IMR-90 (cell line): ENCODE data around the gene NUDT7. TPM values are rescaled to one million over a fixed set of nuclear protein-coding genes. Genes with fewer than 3 reads are reported as not detected.

Experiments
- ATAC-seq: fragments of 200-7000 bp; cut with Tn5 transposase; 2 replicates; pipeline ENCODE4 v1.9.1; 2020; ENCODE audit warnings: low read depth, mild to moderate bottlenecking, moderate library complexity
- BruUV-seq: library from RNA; stranded (reverse); fragments of 400-500 nt; replicated peaks from 2 replicates; lab custom pipeline; 2021; lab: Mats Ljungman, UMichigan
- CTCF ChIA-PET: fragments of 300-600 bp; formaldehyde crosslinking; extraction: SDS; loops from one replicate; lab custom pipeline; 2021; ENCODE audit warnings: antibody characterized with exemption; lab: Yijun Ruan, JAX
- POLR2A ChIA-PET: fragments of 300-600 bp; sonication (Branson Sonifier 250); formaldehyde crosslinking; loops from one replicate; lab custom pipeline; 2022; ENCODE audit warnings: antibody characterized with exemption; ENCODE audit not compliant: unreplicated experiment; lab: Charles Lee
- DNase-seq: peaks from one replicate; pipeline ENCODE4 v3.0.0; 2013
- H2AFZ ChIP-seq: replicated peaks from 2 replicates; pipeline ENCODE3; 2013; ENCODE audit warnings: low read length, mild to moderate bottlenecking; ENCODE audit not compliant: poor library complexity
- H2AK5ac ChIP-seq: 2 replicates; pipeline ENCODE4 v1.6.1; 2013; ENCODE audit warnings: low read depth, low read length, inconsistent platforms
- H2AK9ac ChIP-seq: replicated peaks from 2 replicates; pipeline ENCODE3; 2013; ENCODE audit warnings: mild to moderate bottlenecking, low read depth, low read length, moderate library complexity; ENCODE audit not compliant: poor library complexity
- H2BK120ac ChIP-seq: 2 replicates; pipeline ENCODE4 v1.6.1; 2013; ENCODE audit warnings: low read depth, low read length, inconsistent platforms
- H2BK15ac ChIP-seq: 3 replicates; pipeline ENCODE4 v1.6.1; 2013; ENCODE audit warnings: low read depth, low read length, inconsistent platforms
- H2BK20ac ChIP-seq: 2 replicates; pipeline ENCODE4 v1.6.1; 2013; ENCODE audit warnings: low read depth, mild to moderate bottlenecking, inconsistent platforms, low read length, moderate library complexity
- H2BK5ac ChIP-seq: 2 replicates; pipeline ENCODE4 v1.6.1; 2013; ENCODE audit warnings: mild to moderate bottlenecking, low read depth, low read length, inconsistent platforms; ENCODE audit not compliant: poor library complexity, severe bottlenecking
- H3K14ac ChIP-seq: replicated peaks from 2 replicates; pipeline ENCODE4 v1.6.1; 2013; ENCODE audit warnings: low read depth, low read length, inconsistent platforms
- H3K18ac ChIP-seq: 2 replicates; pipeline ENCODE4 v1.6.1; 2013; ENCODE audit warnings: low read depth, low read length, control low read depth
- H3K23ac ChIP-seq: 2 replicates; pipeline ENCODE4 v1.6.1; 2013; ENCODE audit warnings: low read depth, low read length, inconsistent platforms
- H3K27ac ChIP-seq: 2 replicates; pipeline ENCODE4 v1.5.1; 2013; ENCODE audit warnings: mild to moderate bottlenecking, control low read depth, low read length; ENCODE audit not compliant: insufficient read depth
- H3K27me3 ChIP-seq: 2 replicates; pipeline ENCODE4 v1.6.1; 2013; ENCODE audit warnings: low read length; ENCODE audit not compliant: control insufficient read depth, insufficient read depth
- H3K36me3 ChIP-seq: 2 replicates; pipeline ENCODE4 v1.6.1; 2013; ENCODE audit warnings: low read length, mixed read lengths; ENCODE audit not compliant: control insufficient read depth, insufficient read depth
- H3K4ac ChIP-seq: 2 replicates; pipeline ENCODE4 v1.6.1; 2013; ENCODE audit warnings: low read depth, low read length, inconsistent platforms
- H3K4me1 ChIP-seq: 2 replicates; pipeline ENCODE4 v1.6.1; 2013; ENCODE audit warnings: low read length, mixed read lengths; ENCODE audit not compliant: control insufficient read depth, insufficient read depth
- H3K4me2 ChIP-seq: 2 replicates; pipeline ENCODE4 v1.6.1; 2013; ENCODE audit warnings: low read depth, mild to moderate bottlenecking, control low read depth, low read length, moderate library complexity
- H3K4me3 ChIP-seq: 2 replicates; pipeline ENCODE4 v1.5.1; 2013; ENCODE audit warnings: low read depth, mild to moderate bottlenecking, control low read depth, low read length, moderate library complexity; ENCODE audit not compliant: insufficient read depth
- H3K56ac ChIP-seq: 2 replicates; pipeline ENCODE4 v1.6.1; 2013; ENCODE audit warnings: low read length, inconsistent platforms; ENCODE audit not compliant: insufficient read depth; ENCODE audit errors: extremely low read depth
- H3K79me1 ChIP-seq, 2 experiments: 2 replicates each; pipeline ENCODE4 v1.6.1; 2013; ENCODE audit warnings: low read length in 2 of 2, inconsistent platforms in 1 of 2, low read depth in 1 of 2
- H3K9ac ChIP-seq: 2 replicates; pipeline ENCODE4 v1.6.1; 2013; ENCODE audit warnings: low read depth, low read length, control low read depth
- H3K9me1 ChIP-seq: 2 replicates; pipeline ENCODE4 v1.6.1; 2013; ENCODE audit warnings: low read length, inconsistent platforms; ENCODE audit not compliant: insufficient read depth
- H3K9me3 ChIP-seq: 2 replicates; pipeline ENCODE4 v1.6.1; 2013; ENCODE audit warnings: low read length; ENCODE audit not compliant: control insufficient read depth, insufficient read depth
- H4K20me1 ChIP-seq: 2 replicates; pipeline ENCODE4 v1.6.1; 2013; ENCODE audit warnings: low read length, inconsistent platforms; ENCODE audit not compliant: insufficient read depth
- H4K5ac ChIP-seq: 2 replicates; pipeline ENCODE4 v1.6.1; 2013; ENCODE audit warnings: mild to moderate bottlenecking, low read depth, low read length, control low read depth
- H4K8ac ChIP-seq, 2 experiments: 2 replicates each; pipeline ENCODE4 v1.6.1; 2013; ENCODE audit warnings: low read depth in 2 of 2, low read length in 2 of 2, control low read depth in 1 of 2, inconsistent platforms in 1 of 2
- H4K91ac ChIP-seq: 2 replicates; pipeline ENCODE4 v1.6.1; 2013; ENCODE audit warnings: low read depth, low read length, inconsistent platforms; ENCODE audit not compliant: insufficient read depth
- BHLHE40 ChIP-seq: fragments of 150-350 bp; IDR thresholded peaks from 2 replicates; pipeline ENCODE4 v1.6.1; 2016; ENCODE audit warnings: mild to moderate bottlenecking, low read depth, low read length
- CEBPB ChIP-seq: IDR thresholded peaks from 2 replicates; pipeline ENCODE4 v1.6.1; 2012; ENCODE audit warnings: low read depth, low read length, improper control_type of control experiment
- ELK1 ChIP-seq: fragments of 150-350 bp; IDR thresholded peaks from 2 replicates; pipeline ENCODE4 v1.6.1; 2016; ENCODE audit warnings: low read depth, mild to moderate bottlenecking, low read length, moderate library complexity, borderline replicate concordance
- MAFK ChIP-seq: IDR thresholded peaks from 2 replicates; pipeline ENCODE4 v1.6.1; 2012; ENCODE audit warnings: low read depth, low read length, improper control_type of control experiment
- RFX5 ChIP-seq: IDR thresholded peaks from 2 replicates; pipeline ENCODE4 v1.8.0; 2012; ENCODE audit warnings: low read depth, mild to moderate bottlenecking, low read length, moderate library complexity
- USF2 ChIP-seq: fragments of 150-350 bp; IDR thresholded peaks from 2 replicates; pipeline ENCODE4 v1.6.1; 2017; ENCODE audit warnings: mild to moderate bottlenecking, antibody characterized with exemption, low read length, low read depth
- WGBS, 2 experiments: methylation state at CpG; one replicate each; pipeline versions ENCODE4 v1.1.5 to v1.1.7; 2013; ENCODE audit warnings: missing lambda C conversion rate in 2 of 2; ENCODE audit not compliant: insufficient read length in 1 of 2; ENCODE audit errors: extremely low coverage in 2 of 2; 5-methylcytosine and 5-hydroxymethylcytosine counted together
- dilution Hi-C: fragments of 300-500 bp; cut with HindIII; formaldehyde crosslinking; loops from one replicate; pipeline ENCODE4 v1.14.3; 2018; ENCODE audit warnings: low sequenced_read_pairs; ENCODE audit not compliant: unreplicated experiment
- in situ Hi-C: fragments of 300-500 bp; cut with MboI; formaldehyde crosslinking; loops from 3 replicates; pipeline ENCODE4 v1.14.3; 2019; ENCODE audit warnings: low sequenced_read_pairs, inconsistent platforms, mixed read lengths
- intact Hi-C: fragments of 100-400 bp; cut with micrococcal nuclease; formaldehyde crosslinking; loops from 2 replicates; pipeline ENCODE4 v1.10.0; 2022
- polyA plus RNA-seq, 3 experiments: library from polyadenylated mRNA; depleted of rRNA; stranded (reverse); fragments of >200 nt; gene quantifications; 2 replicates each; pipeline ENCODE4 v1.2.3, GENCODE V29; 2012; ENCODE audit warnings: low replicate concordance in 1 of 3
- total RNA-seq: library from RNA; depleted of rRNA; stranded (reverse); fragments of >200 nt; gene quantifications from 2 replicates; pipeline ENCODE4 v1.2.3, GENCODE V29; 2012
- TF ChIP-seq, protein P1 (sequence below): conservative IDR thresholded peaks from 2 replicates; pipeline ENCODE4 v1.5.1; 2012; ENCODE audit warnings: mild to moderate bottlenecking, low read depth, low read length, improper control_type of control experiment

NUDT7 gene
- total and polyA plus RNA-seq, 2 of the 4 experiments (the other 2 are of a cell fraction): 4.3 to 6.2 TPM

- Histone ChIP-seq H4K91ac (no peak overlapping the region), H2AFZ (no peak overlapping the region), H3K4me2 (no peak overlapping the region), H4K8ac (no peak overlapping the region), H3K9me1 (no peaks in the 10 kb centered on the region), H3K9ac (no peak overlapping the region), H3K4ac (no peak overlapping the region), H3K27ac (no peak overlapping the region), H4K20me1 (no peaks in the 10 kb centered on the region), H3K23ac (no peak overlapping the region), H3K27me3 (no peaks in the 10 kb centered on the region), H4K5ac (peak overlapping the region; percentile 32; the same call in 1 of the 2 replicates), H2BK20ac (no peak overlapping the region), H2BK120ac (no peak overlapping the region), H3K4me3 (no peak overlapping the region), H2AK5ac (no peak overlapping the region), H2BK5ac (no peak overlapping the region), H3K36me3 (no peaks in the 10 kb centered on the region), H3K9me3 (no peaks in the 10 kb centered on the region), H3K56ac (no peak overlapping the region), H3K14ac (no peak overlapping the region), H3K79me1 (no peaks in the 10 kb centered on the region), H3K18ac (peak overlapping the region; percentile 21), H2AK9ac (no peak overlapping the region), H3K4me1 (peaks cover 8% of the 10 kb centered on the region), H2BK15ac (no peak overlapping the region)
- DNase-seq (no peak), ATAC-seq (no peak)
- ChIA-PET CTCF (interaction anchor here (1.6 kb wide), 1 partner anchor 12 kb away, joined by 3 read pairs; no protein-coding TSS in a partner anchor), POLR2A (no interaction called here)
- intact Hi-C loops: no loop called here
- 80% methylated on average over 1 of the region's 10 CpGs; no CpG with 5 or more reads in 1 of the 2 experiments for WGBS, 2 experiments
- no TSS peak for BruUV-seq
- dilution Hi-C loops: no loop called here
- in situ Hi-C loops: no loop called here
- TF ChIP-seq USF2: no peak
- TF ChIP-seq, protein P1, sequence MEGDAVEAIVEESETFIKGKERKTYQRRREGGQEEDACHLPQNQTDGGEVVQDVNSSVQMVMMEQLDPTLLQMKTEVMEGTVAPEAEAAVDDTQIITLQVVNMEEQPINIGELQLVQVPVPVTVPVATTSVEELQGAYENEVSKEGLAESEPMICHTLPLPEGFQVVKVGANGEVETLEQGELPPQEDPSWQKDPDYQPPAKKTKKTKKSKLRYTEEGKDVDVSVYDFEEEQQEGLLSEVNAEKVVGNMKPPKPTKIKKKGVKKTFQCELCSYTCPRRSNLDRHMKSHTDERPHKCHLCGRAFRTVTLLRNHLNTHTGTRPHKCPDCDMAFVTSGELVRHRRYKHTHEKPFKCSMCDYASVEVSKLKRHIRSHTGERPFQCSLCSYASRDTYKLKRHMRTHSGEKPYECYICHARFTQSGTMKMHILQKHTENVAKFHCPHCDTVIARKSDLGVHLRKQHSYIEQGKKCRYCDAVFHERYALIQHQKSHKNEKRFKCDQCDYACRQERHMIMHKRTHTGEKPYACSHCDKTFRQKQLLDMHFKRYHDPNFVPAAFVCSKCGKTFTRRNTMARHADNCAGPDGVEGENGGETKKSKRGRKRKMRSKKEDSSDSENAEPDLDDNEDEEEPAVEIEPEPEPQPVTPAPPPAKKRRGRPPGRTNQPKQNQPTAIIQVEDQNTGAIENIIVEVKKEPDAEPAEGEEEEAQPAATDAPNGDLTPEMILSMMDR: no peak
- TF ChIP-seq MAFK: no peak
- TF ChIP-seq ELK1: no peak
- no peak for TF ChIP-seq CEBPB
- no peak for TF ChIP-seq RFX5
- TF ChIP-seq BHLHE40: no peak
Measured at GRCh38 chr16:77738706-77739558, 16.6 kb downstream of the NUDT7 start.
